ENCODE measurements around the gene PAX5. TPM values are rescaled to one million over a fixed set of nuclear protein-coding genes. Genes with fewer than 3 reads are reported as not detected.

Gene PAX5
- total RNA-seq, 1 experiment from 2014 or later: not detected

DNA sequence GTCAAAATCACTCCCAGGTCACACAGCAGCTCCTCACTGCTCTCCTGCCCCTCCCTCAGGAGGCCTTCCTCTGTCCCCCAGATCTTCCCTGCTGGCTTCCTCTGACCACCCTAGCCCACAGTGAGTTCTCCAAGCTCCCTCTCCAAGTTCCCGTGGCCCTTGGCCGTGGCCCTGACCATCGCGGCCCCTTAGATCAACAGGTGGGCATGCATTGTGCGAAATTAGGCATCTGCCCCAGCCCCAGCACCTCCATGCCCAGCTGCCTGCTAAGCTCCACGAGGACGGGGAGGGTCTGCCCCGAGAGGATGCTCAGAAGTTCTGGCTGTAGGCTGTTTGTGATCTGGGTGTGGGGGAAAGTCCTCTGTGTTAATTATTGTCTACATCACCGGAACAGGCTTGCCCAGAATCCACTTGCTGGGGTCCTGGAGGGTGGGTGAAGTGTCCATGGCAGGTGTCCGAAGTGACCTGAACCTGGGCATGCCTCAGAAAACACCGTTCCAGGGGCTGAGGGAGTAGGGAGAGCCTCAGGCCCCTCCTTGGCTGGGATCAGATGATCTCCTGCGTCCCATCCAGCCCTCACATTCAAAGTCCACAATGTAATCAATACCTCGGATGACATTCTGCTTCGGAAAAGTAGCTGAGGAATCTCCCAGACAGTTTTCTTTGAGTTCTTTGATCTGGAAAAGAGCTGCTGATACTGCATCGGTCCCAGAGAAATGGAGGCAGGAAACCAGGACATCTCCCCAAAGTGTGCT is 194.8 kb downstream of the PAX5 start:
- Histone ChIP-seq H4K20me1 (ENCODE audit: insufficient read depth) (no peaks in the 10 kb centered on the region), H3K36me3 (ENCODE audit: low read depth) (no peaks in the 10 kb centered on the region), H3K27ac (no peak overlapping the region), H3F3A (ENCODE audit: insufficient read depth, low read depth) (no peaks in the 10 kb centered on the region), H3K9me2 (ENCODE audit: insufficient read depth) (no peaks in the 10 kb centered on the region), H3K4me2 (no peak overlapping the region), H3K4me3 (no peak overlapping the region), H3K9me3 (ENCODE audit: insufficient read depth, low read depth) (no peaks in the 10 kb centered on the region), H3K79me2 (ENCODE audit: low read depth) (no peaks in the 10 kb centered on the region), H3K27me3 (ENCODE audit: insufficient read depth, low read depth) (peaks cover 32% of the 10 kb centered on the region; the same call in 1 of the 2 replicates), H2AFZ (no peak overlapping the region), H3K4me1 (replicated peaks; ENCODE audit: insufficient read depth) (no peaks in the 10 kb centered on the region)
- CTCF ChIA-PET: no interaction called here
- TF ChIP-seq EZH2 (IDR thresholded peaks at IDR 0.05; ENCODE audit: low read depth): no peak
- TF ChIP-seq, protein P1, sequence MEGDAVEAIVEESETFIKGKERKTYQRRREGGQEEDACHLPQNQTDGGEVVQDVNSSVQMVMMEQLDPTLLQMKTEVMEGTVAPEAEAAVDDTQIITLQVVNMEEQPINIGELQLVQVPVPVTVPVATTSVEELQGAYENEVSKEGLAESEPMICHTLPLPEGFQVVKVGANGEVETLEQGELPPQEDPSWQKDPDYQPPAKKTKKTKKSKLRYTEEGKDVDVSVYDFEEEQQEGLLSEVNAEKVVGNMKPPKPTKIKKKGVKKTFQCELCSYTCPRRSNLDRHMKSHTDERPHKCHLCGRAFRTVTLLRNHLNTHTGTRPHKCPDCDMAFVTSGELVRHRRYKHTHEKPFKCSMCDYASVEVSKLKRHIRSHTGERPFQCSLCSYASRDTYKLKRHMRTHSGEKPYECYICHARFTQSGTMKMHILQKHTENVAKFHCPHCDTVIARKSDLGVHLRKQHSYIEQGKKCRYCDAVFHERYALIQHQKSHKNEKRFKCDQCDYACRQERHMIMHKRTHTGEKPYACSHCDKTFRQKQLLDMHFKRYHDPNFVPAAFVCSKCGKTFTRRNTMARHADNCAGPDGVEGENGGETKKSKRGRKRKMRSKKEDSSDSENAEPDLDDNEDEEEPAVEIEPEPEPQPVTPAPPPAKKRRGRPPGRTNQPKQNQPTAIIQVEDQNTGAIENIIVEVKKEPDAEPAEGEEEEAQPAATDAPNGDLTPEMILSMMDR (conservative IDR thresholded peaks at IDR 0.05): no peak
- DNase-seq: no peak
- intact Hi-C loops (cut with micrococcal nuclease; ENCODE audit: unreplicated experiment): no loop called here
- BruUV-seq (replicated peaks): no TSS peak
- POLR2A ChIA-PET (ENCODE audit: unreplicated experiment): no interaction called here

DNA sequence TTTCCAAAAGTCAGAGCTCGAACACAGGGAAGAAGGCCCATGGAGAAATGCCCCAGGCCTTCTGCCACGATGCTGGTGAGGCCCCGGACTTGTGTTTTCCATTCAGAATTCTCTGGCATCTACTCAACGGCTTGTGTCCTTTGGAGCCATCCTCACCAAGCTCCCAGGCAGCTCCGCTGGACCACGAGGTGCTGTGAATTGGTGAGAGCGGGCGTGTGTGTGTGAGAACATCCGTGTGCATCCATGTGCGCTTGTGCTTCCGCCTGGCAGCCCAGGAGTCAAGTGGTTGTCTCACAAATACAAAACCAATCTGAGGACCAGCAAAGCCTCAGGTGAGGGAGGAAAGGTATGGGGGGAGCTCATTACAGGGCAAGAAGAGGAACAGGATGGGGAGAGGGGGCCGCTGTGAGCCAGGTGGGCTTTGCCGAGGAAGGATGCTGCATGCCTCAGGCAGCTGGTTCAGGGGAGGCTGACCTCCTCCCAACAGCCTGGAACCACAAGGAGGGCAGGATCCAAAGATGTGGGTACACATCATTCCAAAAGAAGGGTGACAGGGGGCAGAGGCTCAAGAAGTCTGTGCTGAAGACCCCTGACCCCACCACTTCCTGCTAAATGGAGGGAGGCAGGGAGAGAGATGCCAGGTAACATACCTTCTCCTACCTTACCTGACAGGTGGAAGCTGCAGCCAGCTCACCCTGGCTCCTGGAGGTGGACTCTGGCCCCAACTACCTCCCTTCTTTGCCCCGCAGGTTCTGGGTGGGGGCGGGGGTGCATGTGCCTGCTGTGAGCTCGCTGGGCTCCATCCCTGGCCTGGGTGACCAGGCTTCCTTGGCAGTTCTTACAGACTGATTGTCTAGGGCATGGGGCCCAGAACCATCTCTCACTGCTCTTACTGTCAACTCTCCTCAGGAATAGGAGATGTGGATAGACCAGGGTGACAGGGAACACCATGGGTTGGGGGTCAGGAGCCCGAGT is 196.3 kb downstream of the PAX5 start:
- H3K4me1 ChIP-seq (replicated peaks; ENCODE audit: insufficient read depth): no peaks in the 10 kb centered on the region
- H3K9me3 ChIP-seq (ENCODE audit: insufficient read depth, low read depth): no peaks in the 10 kb centered on the region
- intact Hi-C loops (cut with micrococcal nuclease; ENCODE audit: unreplicated experiment): no loop called here
- H3K27ac ChIP-seq: no peak overlapping the region
- H3K4me2 ChIP-seq: no peak overlapping the region
- DNase-seq: no peak
- peaks cover 28% of the 10 kb centered on the region; the same call in 1 of the 2 replicates for H3K27me3 ChIP-seq (ENCODE audit: insufficient read depth, low read depth)
- no peaks in the 10 kb centered on the region for H3K36me3 ChIP-seq (ENCODE audit: low read depth)
- no peak for TF ChIP-seq EZH2 (IDR thresholded peaks at IDR 0.05; ENCODE audit: low read depth)
- TF ChIP-seq, protein P1 (conservative IDR thresholded peaks at IDR 0.05): no peak
- no peaks in the 10 kb centered on the region for H4K20me1 ChIP-seq (ENCODE audit: insufficient read depth)
- H3K4me3 ChIP-seq: no peak overlapping the region
- POLR2A ChIA-PET (ENCODE audit: unreplicated experiment): no interaction called here
- H3K79me2 ChIP-seq (ENCODE audit: low read depth): no peaks in the 10 kb centered on the region
- CTCF ChIA-PET: no interaction called here
- H2AFZ ChIP-seq: no peak overlapping the region
- BruUV-seq (replicated peaks): no TSS peak
- no peaks in the 10 kb centered on the region for H3F3A ChIP-seq (ENCODE audit: insufficient read depth, low read depth)
- H3K9me2 ChIP-seq (ENCODE audit: insufficient read depth): no peaks in the 10 kb centered on the region

DNA sequence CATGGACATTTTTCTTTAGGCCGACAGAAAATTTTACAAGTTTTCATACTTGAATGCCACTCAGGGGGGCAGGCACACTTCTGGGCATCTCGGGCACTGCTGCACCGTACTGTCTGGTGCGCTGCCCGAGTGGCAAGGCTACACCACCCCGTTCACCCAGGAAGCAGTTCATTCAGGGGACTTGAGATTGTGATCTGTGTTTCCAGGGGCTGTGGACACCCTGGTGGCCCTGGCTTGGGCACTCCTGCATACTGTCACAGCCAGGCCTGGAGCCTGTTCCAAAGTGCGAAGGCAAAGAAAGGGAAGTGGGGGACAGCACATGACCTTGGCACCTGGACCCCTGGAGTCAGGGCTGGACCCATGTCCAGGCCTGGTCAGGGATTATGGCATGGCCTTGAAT is 197.6 kb downstream of the PAX5 start:
- intact Hi-C loops (cut with micrococcal nuclease; ENCODE audit: unreplicated experiment): no loop called here
- CTCF ChIA-PET: no interaction called here
- H3K9me2 ChIP-seq (ENCODE audit: insufficient read depth): no peaks in the 10 kb centered on the region

More for the DNA sequence above, 197.6 kb downstream of the PAX5 start:
- no peaks in the 10 kb centered on the region for H3K4me1 ChIP-seq (replicated peaks; ENCODE audit: insufficient read depth)
- no peak for DNase-seq
- H4K20me1 ChIP-seq (ENCODE audit: insufficient read depth): no peaks in the 10 kb centered on the region
- no TSS peak for BruUV-seq (replicated peaks)
- no peak overlapping the region for H3K4me2 ChIP-seq
- H3K79me2 ChIP-seq (ENCODE audit: low read depth): no peaks in the 10 kb centered on the region
- POLR2A ChIA-PET (ENCODE audit: unreplicated experiment): no interaction called here
- peaks cover 18% of the 10 kb centered on the region; the same call in 1 of the 2 replicates for H3K27me3 ChIP-seq (ENCODE audit: insufficient read depth, low read depth)
- no peaks in the 10 kb centered on the region for H3K36me3 ChIP-seq (ENCODE audit: low read depth)
- H3F3A ChIP-seq (ENCODE audit: insufficient read depth, low read depth): no peaks in the 10 kb centered on the region
- H3K27ac ChIP-seq: no peak overlapping the region
- no peaks in the 10 kb centered on the region for H3K9me3 ChIP-seq (ENCODE audit: insufficient read depth, low read depth)
- H3K4me3 ChIP-seq: no peak overlapping the region
- H2AFZ ChIP-seq: no peak overlapping the region
- TF ChIP-seq, protein P1 (conservative IDR thresholded peaks at IDR 0.05): no peak
- no peak for TF ChIP-seq EZH2 (IDR thresholded peaks at IDR 0.05; ENCODE audit: low read depth)
